Gastroesophageal sphincter (tissue), 4 donors: Measurements from ENCODE around the gene UVRAG. TPM values are rescaled to one million over a fixed set of nuclear protein-coding genes. Genes with fewer than 3 reads are reported as not detected.

Experiments used
- ATAC-seq: fragments of 150-250 bp; one replicate; pipeline ENCODE4 v1.9.1; 2016; ENCODE audit warnings: mild to moderate bottlenecking, moderate library complexity
- H3K27ac ChIP-seq, 4 donors: fragments of 200-600 bp; sonication (generic) in 3 of 4; 1 replicate in 3 of 4; 2 replicates in 1 of 4; pipeline ENCODE4 v1.5.1; 2016 to 2019
- H3K27me3 ChIP-seq: fragments of 200-600 bp; sonication (generic); one replicate; pipeline ENCODE4 v1.5.1; 2019
- H3K36me3 ChIP-seq, 2 donors: fragments of 200-600 bp; sonication (generic); one replicate each; pipeline ENCODE4 v1.5.1; 2019; ENCODE audit warnings: control low read depth in 1 of 2
- H3K4me1 ChIP-seq, 3 donors: fragments of 200-600 bp; sonication (generic); 1 replicate in 2 of 3; 2 replicates in 1 of 3; pipeline ENCODE4 v1.5.1; 2016 to 2019; ENCODE audit warnings: control low read depth in 2 of 3
- H3K4me3 ChIP-seq, 2 donors: fragments of 200-600 bp; sonication (generic); one replicate each; pipeline ENCODE4 v1.5.1; 2019; ENCODE audit warnings: mild to moderate bottlenecking in 1 of 2, moderate library complexity in 1 of 2
- H3K9me3 ChIP-seq, 3 donors: fragments of 200-600 bp; sonication (generic); one replicate each; pipeline ENCODE4 v1.5.1; 2017 to 2019; ENCODE audit warnings: control low read depth in 2 of 3
- EP300 ChIP-seq: sonication (generic); formaldehyde crosslinking; IDR thresholded peaks from one replicate; pipeline ENCODE4 v1.6.1; 2017; ENCODE audit warnings: antibody characterized with exemption, mild to moderate bottlenecking
- POLR2A ChIP-seq, 2 donors: fragments of 450-650 bp; IDR thresholded peaks; one replicate each; pipeline ENCODE4 v1.6.1; 2017; ENCODE audit warnings: antibody characterized with exemption in 2 of 2, mild to moderate bottlenecking in 2 of 2, moderate library complexity in 1 of 2
- POLR2AphosphoS5 ChIP-seq: sonication (generic); formaldehyde crosslinking; IDR thresholded peaks from one replicate; pipeline ENCODE4 v1.6.1; 2017; ENCODE audit warnings: antibody characterized with exemption
- WGBS, 2 donors: methylation state at CpG; one replicate each; pipeline ENCODE4 v1.1.5; 2018; ENCODE audit warnings: low coverage in 1 of 2; 5-methylcytosine and 5-hydroxymethylcytosine counted together
- total RNA-seq, 4 donors: library from RNA; depleted of rRNA; stranded (reverse); fragments of >200 nt; gene quantifications; one replicate each; pipeline ENCODE4 v1.1.0, GENCODE V29; 2016
- TF ChIP-seq, protein P1 (sequence below), 4 experiments: fragments of 200-600 bp in 2 of 4; fragments of 450-650 bp in 2 of 4; sonication (generic) in 1 of 4; IDR thresholded peaks; one replicate each; pipeline ENCODE4 v1.5.1; 2017 to 2019; ENCODE audit warnings: antibody characterized with exemption in 4 of 4, mild to moderate bottlenecking in 2 of 4, moderate library complexity in 2 of 4

The UVRAG gene
- total RNA-seq, 4 donors from 2014 or later, result 28.1 to 50.1 (median 34.7) TPM

DNA sequence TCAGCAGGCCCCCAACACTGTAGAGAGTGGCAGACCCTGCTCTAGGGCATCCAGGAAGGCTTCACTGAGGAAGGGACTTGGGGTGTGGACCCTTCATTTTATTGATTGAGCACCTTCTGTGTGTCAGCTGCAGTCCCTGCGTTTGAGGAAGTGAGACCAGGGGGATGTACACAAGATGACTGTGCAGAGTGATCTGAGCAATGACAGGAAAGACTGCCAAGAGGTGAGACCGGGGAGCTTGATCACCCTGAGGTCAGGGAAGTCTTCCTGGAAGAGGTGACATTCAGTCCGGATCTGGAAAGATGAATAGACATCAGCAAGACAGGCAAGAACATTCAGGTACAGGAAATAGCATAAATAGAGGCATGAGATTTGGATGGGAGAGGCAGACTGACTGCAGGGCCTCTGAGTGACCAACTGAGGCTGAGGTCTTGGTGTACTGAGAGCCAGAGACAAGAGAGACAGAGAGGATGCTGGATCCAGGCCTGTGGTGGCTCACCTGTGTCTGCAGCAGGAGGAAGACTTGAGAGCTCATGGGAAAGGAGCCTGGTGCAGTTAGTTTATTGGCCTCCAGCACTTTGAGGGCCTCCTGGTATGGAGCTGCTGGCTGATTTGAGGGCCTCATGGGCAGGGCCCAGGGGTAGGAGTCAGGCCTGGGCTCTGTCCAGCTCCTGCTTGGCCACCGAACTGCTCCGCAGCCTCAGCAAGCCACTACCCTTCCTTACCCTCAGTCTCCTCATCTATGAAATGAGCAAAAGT lies 41.2 kb upstream of the UVRAG start:
- Histone ChIP-seq H3K4me1 (peaks cover 0 to 7% (median 3%) of the 10 kb centered on the region in 3 donors), H3K36me3 (no peaks in the 10 kb centered on the region), H3K27ac (no peak overlapping the region), H3K9me3 (no peaks in the 10 kb centered on the region), H3K4me3 (no peak overlapping the region), H3K27me3 (no peaks in the 10 kb centered on the region)
- WGBS, 2 donors, result 82 to 92% methylated on average over 3 of the region's 5 CpGs
- no peak for ATAC-seq
- TF ChIP-seq POLR2A (IDR thresholded peaks at IDR 0.05) (no peak), POLR2AphosphoS5 (no peak), EP300 (no peak)
- TF ChIP-seq, protein P1, sequence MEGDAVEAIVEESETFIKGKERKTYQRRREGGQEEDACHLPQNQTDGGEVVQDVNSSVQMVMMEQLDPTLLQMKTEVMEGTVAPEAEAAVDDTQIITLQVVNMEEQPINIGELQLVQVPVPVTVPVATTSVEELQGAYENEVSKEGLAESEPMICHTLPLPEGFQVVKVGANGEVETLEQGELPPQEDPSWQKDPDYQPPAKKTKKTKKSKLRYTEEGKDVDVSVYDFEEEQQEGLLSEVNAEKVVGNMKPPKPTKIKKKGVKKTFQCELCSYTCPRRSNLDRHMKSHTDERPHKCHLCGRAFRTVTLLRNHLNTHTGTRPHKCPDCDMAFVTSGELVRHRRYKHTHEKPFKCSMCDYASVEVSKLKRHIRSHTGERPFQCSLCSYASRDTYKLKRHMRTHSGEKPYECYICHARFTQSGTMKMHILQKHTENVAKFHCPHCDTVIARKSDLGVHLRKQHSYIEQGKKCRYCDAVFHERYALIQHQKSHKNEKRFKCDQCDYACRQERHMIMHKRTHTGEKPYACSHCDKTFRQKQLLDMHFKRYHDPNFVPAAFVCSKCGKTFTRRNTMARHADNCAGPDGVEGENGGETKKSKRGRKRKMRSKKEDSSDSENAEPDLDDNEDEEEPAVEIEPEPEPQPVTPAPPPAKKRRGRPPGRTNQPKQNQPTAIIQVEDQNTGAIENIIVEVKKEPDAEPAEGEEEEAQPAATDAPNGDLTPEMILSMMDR (IDR thresholded peaks at IDR 0.05), result no peak

DNA sequence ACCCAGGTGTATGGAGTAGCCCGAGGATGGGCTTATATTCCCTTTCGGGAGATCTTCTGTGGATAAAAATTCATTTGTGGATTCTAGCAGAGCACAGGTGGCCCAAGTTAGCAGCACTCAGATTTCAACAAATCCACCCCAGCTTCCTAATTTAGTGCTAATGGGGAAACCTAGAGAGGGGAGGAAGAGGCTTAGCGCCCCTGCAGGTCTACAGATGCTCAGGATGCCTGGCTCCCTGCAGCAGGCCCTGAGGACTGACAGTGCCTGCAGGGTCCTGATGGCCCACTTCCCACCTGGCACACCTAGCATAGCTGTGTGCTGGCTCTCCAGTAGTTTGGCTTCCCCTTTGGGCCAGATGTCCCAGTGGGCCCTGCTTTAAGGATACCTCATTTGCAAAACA lies 40.0 kb upstream of the UVRAG start:
- no peak for TF ChIP-seq EP300
- TF ChIP-seq, protein P1 (IDR thresholded peaks at IDR 0.05), result no peak
- no peak for TF ChIP-seq POLR2A (IDR thresholded peaks at IDR 0.05)
- TF ChIP-seq POLR2AphosphoS5, result no peak
- Histone ChIP-seq H3K4me1 (no peaks in the 10 kb centered on the region), H3K4me3 (no peak overlapping the region), H3K27me3 (no peaks in the 10 kb centered on the region), H3K36me3 (no peaks in the 10 kb centered on the region), H3K9me3 (no peaks in the 10 kb centered on the region), H3K27ac (no peak overlapping the region)
- no peak for ATAC-seq
- 90 to 100% methylated on average over 2 of the region's 3 CpGs for WGBS, 2 donors

DNA sequence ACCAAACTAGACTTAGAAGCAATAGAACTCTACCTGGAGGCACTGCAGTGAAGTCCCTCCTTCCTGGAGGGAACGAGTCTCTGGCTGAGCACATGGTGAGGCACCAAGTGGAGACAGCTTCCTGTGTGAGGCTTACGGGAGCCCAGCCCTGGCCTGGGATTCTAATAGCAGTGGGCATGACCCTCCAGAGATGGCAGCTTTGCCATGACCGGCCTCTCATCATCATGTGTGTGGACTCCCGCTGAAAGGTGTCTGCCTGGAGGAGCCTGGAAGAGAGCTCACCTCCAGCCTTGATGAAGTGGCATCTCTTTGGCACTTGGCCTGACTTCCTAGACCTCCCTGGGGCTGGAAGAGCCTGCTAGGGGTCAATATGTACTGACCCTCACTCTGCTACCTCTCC lies 38.5 kb upstream of the UVRAG start:
- ATAC-seq, result no peak
- H3K9me3 ChIP-seq, result no peaks in the 10 kb centered on the region
- H3K36me3 ChIP-seq, result no peaks in the 10 kb centered on the region
- TF ChIP-seq POLR2A (IDR thresholded peaks at IDR 0.05) (no peak), EP300 (no peak), POLR2AphosphoS5 (no peak)
- TF ChIP-seq, protein P1 (IDR thresholded peaks at IDR 0.05), result no peak
- no peaks in the 10 kb centered on the region for H3K4me1 ChIP-seq
- no CpG with 5 or more reads among the region's 4 CpGs for WGBS, 2 donors
- no peak overlapping the region for H3K27ac ChIP-seq
- H3K4me3 ChIP-seq, result no peak overlapping the region
- no peaks in the 10 kb centered on the region for H3K27me3 ChIP-seq

DNA sequence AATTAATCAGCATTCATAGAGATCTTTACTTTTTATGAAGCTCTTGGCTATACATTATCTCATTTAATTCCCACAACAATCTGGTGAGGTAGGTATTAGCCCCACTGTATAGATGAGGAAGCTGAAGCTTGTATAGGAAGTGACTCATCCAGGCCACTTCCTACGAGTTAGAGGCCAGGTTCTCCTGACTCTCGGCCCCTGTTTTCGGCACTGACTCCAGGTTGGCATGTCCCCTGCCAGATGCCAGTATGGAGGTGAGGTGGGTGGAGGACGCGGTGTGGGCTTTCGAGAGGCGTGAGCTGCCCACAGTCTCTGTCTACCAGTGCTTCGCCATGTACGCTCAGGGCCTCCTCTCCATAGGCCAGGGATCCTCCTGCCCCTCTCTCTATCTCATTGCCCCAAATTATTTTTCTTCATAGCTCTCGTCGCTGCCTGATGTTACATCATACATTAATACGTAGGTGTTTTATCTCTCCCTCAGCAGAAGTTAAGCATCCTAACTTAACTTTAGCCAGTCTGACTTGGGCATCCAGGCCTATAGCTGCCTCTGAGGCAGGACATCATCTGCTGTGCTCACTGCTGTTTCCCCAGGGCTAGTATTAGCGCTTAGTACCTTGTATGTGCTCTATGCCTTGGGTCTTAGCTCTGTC lies 37.4 kb upstream of the UVRAG start:
- H3K9me3 ChIP-seq, result no peaks in the 10 kb centered on the region
- no peak overlapping the region for H3K4me3 ChIP-seq
- H3K36me3 ChIP-seq, result no peaks in the 10 kb centered on the region
- no peak overlapping the region for H3K27ac ChIP-seq
- no peak for ATAC-seq
- 88 to 89% methylated on average over 12 to 13 of the region's 13 CpGs for WGBS, 2 donors
- no peaks in the 10 kb centered on the region for H3K27me3 ChIP-seq
- TF ChIP-seq, protein P1 (IDR thresholded peaks at IDR 0.05), result no peak
- no peak for TF ChIP-seq EP300
- TF ChIP-seq POLR2A (IDR thresholded peaks at IDR 0.05), result no peak
- TF ChIP-seq POLR2AphosphoS5, result no peak
- no peaks in the 10 kb centered on the region for H3K4me1 ChIP-seq

DNA sequence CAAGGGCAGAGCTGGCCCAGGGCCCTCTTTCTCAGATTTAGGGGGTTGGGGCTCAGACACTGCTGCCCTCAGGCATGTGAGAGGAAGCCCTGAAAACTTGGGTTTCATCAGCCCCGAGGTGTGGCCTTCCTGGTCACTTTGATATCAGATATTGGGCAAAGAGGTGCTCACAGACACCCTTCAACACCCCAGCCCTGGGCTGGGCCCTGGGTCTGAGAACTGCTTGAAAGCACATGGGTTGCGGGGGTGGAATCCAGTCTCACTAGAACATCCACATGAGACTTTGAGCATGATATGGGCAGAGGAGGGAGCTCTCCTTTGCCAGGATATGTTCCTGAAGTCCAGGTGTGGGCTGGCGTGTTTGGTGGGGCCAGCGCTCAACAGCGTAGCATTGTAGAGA lies 36.0 kb upstream of the UVRAG start:
- Histone ChIP-seq H3K9me3 (no peaks in the 10 kb centered on the region), H3K36me3 (no peaks in the 10 kb centered on the region), H3K4me3 (no peak overlapping the region), H3K27ac (no peak overlapping the region), H3K4me1 (no peaks in the 10 kb centered on the region), H3K27me3 (no peaks in the 10 kb centered on the region)
- no peak for ATAC-seq
- no peak for TF ChIP-seq POLR2A (IDR thresholded peaks at IDR 0.05)
- TF ChIP-seq EP300, result no peak
- no peak for TF ChIP-seq POLR2AphosphoS5
- TF ChIP-seq, protein P1 (IDR thresholded peaks at IDR 0.05), result no peak
- 80% methylated on average over 3 of the region's 5 CpGs; no CpG with 5 or more reads in 1 of the 2 donors for WGBS, 2 donors
